HUES48 (cell line): ENCODE measurements around the gene UBR4.

Experiments used
- H3K27ac ChIP-seq: one replicate; pipeline ENCODE4 v1.7.0; 2013; ENCODE audit warnings: low read depth, low read length, inconsistent platforms
- H3K27me3 ChIP-seq: 2 replicates; pipeline ENCODE4 v1.6.1; 2013; ENCODE audit warnings: mild to moderate bottlenecking, low read length; ENCODE audit not compliant: control insufficient read depth, insufficient read depth
- H3K36me3 ChIP-seq: 2 replicates; pipeline ENCODE4 v1.6.1; 2013; ENCODE audit warnings: low read length; ENCODE audit not compliant: control insufficient read depth, insufficient read depth
- H3K4me1 ChIP-seq: 2 replicates; pipeline ENCODE4 v1.6.1; 2013; ENCODE audit warnings: mild to moderate bottlenecking, low read length; ENCODE audit not compliant: control insufficient read depth, insufficient read depth
- H3K4me3 ChIP-seq: 2 replicates; pipeline ENCODE4 v1.5.1; 2013; ENCODE audit warnings: mild to moderate bottlenecking, low read depth, low read length
- H3K9ac ChIP-seq: 2 replicates; pipeline ENCODE4 v1.6.1; 2013; ENCODE audit warnings: mild to moderate bottlenecking, low read depth, low read length, moderate library complexity
- H3K9me3 ChIP-seq: 2 replicates; pipeline ENCODE4 v1.6.1; 2013; ENCODE audit warnings: low read length; ENCODE audit not compliant: control insufficient read depth, insufficient read depth

The UBR4 gene

GRCh38 chr1:19139711-19140110 lies 70.4 kb downstream of the UBR4 start:
- no peak overlapping the region for H3K9ac ChIP-seq
- peak overlapping the region; percentile 78 for H3K27ac ChIP-seq
- H3K36me3 ChIP-seq = peaks cover 99% of the 10 kb centered on the region
- no peaks in the 10 kb centered on the region for H3K9me3 ChIP-seq
- H3K4me1 ChIP-seq = peaks cover 17% of the 10 kb centered on the region
- no peak overlapping the region for H3K4me3 ChIP-seq
- H3K27me3 ChIP-seq = no peaks in the 10 kb centered on the region

- Histone ChIP-seq H3K4me1 (peaks cover 17% of the 10 kb centered on the region), H3K27ac (peak overlapping the region; percentile 78), H3K36me3 (peaks cover 99% of the 10 kb centered on the region), H3K9ac (0 out of 2 replicates have a peak overlapping the region, but pooled peaks have one; percentile 18), H3K4me3 (no peak overlapping the region), H3K9me3 (no peaks in the 10 kb centered on the region), H3K27me3 (no peaks in the 10 kb centered on the region)
Measured at GRCh38 chr1:19138958-19139581, 71.0 kb downstream of the UBR4 start.

GRCh38 chr1:19138331-19138730 lies 71.7 kb downstream of the UBR4 start:
- Histone ChIP-seq H3K9ac (no peak overlapping the region), H3K27me3 (no peaks in the 10 kb centered on the region), H3K27ac (no peak overlapping the region), H3K4me3 (no peak overlapping the region), H3K36me3 (peaks cover 99% of the 10 kb centered on the region), H3K4me1 (peaks cover 17% of the 10 kb centered on the region), H3K9me3 (no peaks in the 10 kb centered on the region; the same call in 1 of the 2 replicates)

GRCh38 chr1:19137158-19137557 lies 72.9 kb downstream of the UBR4 start:
- Histone ChIP-seq H3K4me3 (no peak overlapping the region), H3K36me3 (peaks cover 100% of the 10 kb centered on the region), H3K27ac (no peak overlapping the region), H3K9ac (no peak overlapping the region), H3K4me1 (peaks cover 17% of the 10 kb centered on the region), H3K27me3 (no peaks in the 10 kb centered on the region), H3K9me3 (no peaks in the 10 kb centered on the region; the same call in 1 of the 2 replicates)

GRCh38 chr1:19133360-19133759 lies 76.7 kb downstream of the UBR4 start:
- H3K36me3 ChIP-seq = peaks cover 100% of the 10 kb centered on the region

GRCh38 chr1:19130468-19130867 lies 79.6 kb downstream of the UBR4 start:
- H3K36me3 ChIP-seq = peaks cover 100% of the 10 kb centered on the region
- no peak overlapping the region for H3K27ac ChIP-seq
- H3K4me1 ChIP-seq = peaks cover 4% of the 10 kb centered on the region; the same call in 1 of the 2 replicates
- no peaks in the 10 kb centered on the region; the same call in 1 of the 2 replicates for H3K9me3 ChIP-seq
- no peak overlapping the region for H3K9ac ChIP-seq
- H3K4me3 ChIP-seq = no peak overlapping the region
- H3K27me3 ChIP-seq = no peaks in the 10 kb centered on the region

More at GRCh38 chr1:19133360-19133759, 76.7 kb downstream of the UBR4 start:
- no peaks in the 10 kb centered on the region for H3K4me1 ChIP-seq
- H3K27ac ChIP-seq = no peak overlapping the region
- H3K27me3 ChIP-seq = no peaks in the 10 kb centered on the region
- H3K9ac ChIP-seq = no peak overlapping the region
- no peak overlapping the region for H3K4me3 ChIP-seq
- H3K9me3 ChIP-seq = no peaks in the 10 kb centered on the region; the same call in 1 of the 2 replicates

GRCh38 chr1:19128968-19129514 lies 81.0 kb downstream of the UBR4 start:
- no peak overlapping the region for H3K9ac ChIP-seq
- H3K9me3 ChIP-seq = no peaks in the 10 kb centered on the region; the same call in 1 of the 2 replicates
- no peaks in the 10 kb centered on the region for H3K27me3 ChIP-seq
- peaks cover 4% of the 10 kb centered on the region; the same call in 1 of the 2 replicates for H3K4me1 ChIP-seq
- H3K27ac ChIP-seq = no peak overlapping the region
- peaks cover 100% of the 10 kb centered on the region for H3K36me3 ChIP-seq
- H3K4me3 ChIP-seq = no peak overlapping the region

- H3K4me1 ChIP-seq = peaks cover 4% of the 10 kb centered on the region; the same call in 1 of the 2 replicates
- no peak overlapping the region for H3K9ac ChIP-seq
- no peak overlapping the region for H3K4me3 ChIP-seq
- peaks cover 100% of the 10 kb centered on the region for H3K36me3 ChIP-seq
- H3K27me3 ChIP-seq = no peaks in the 10 kb centered on the region
- no peak overlapping the region for H3K27ac ChIP-seq
- H3K9me3 ChIP-seq = no peaks in the 10 kb centered on the region
Measured at GRCh38 chr1:19124273-19124672, 85.8 kb downstream of the UBR4 start.

- Histone ChIP-seq H3K9ac (no peak overlapping the region), H3K27ac (no peak overlapping the region), H3K27me3 (no peaks in the 10 kb centered on the region), H3K4me3 (no peak overlapping the region), H3K36me3 (peaks cover 100% of the 10 kb centered on the region), H3K4me1 (peaks cover 4% of the 10 kb centered on the region; the same call in 1 of the 2 replicates), H3K9me3 (no peaks in the 10 kb centered on the region)
Measured at GRCh38 chr1:19123837-19124236, 86.2 kb downstream of the UBR4 start.

GRCh38 chr1:19122668-19123067 lies 87.4 kb downstream of the UBR4 start:
- no peak overlapping the region for H3K27ac ChIP-seq
- no peak overlapping the region for H3K9ac ChIP-seq
- H3K4me1 ChIP-seq = peaks cover 4% of the 10 kb centered on the region; the same call in 1 of the 2 replicates
- H3K27me3 ChIP-seq = no peaks in the 10 kb centered on the region
- no peak overlapping the region for H3K4me3 ChIP-seq
- H3K9me3 ChIP-seq = no peaks in the 10 kb centered on the region
- peaks cover 100% of the 10 kb centered on the region for H3K36me3 ChIP-seq

- H3K9me3 ChIP-seq = no peaks in the 10 kb centered on the region
- H3K9ac ChIP-seq = no peak overlapping the region
- H3K4me3 ChIP-seq = no peak overlapping the region
- H3K27me3 ChIP-seq = no peaks in the 10 kb centered on the region
- no peaks in the 10 kb centered on the region for H3K4me1 ChIP-seq
- H3K36me3 ChIP-seq = peaks cover 100% of the 10 kb centered on the region
- no peak overlapping the region for H3K27ac ChIP-seq
Measured at GRCh38 chr1:19121192-19121591, 88.9 kb downstream of the UBR4 start.
